ENCODE measurements around the gene CRYGS.

CRYGS gene

GRCh38 chr3:186497608-186498007 is 46.6 kb downstream of the CRYGS start:
- Histone ChIP-seq H3K27me3 (replicated peaks; ENCODE audit: insufficient read depth, low read length) (no peaks in the 10 kb centered on the region), H3K36me3 (replicated peaks; ENCODE audit: insufficient read depth, low read length) (no peaks in the 10 kb centered on the region), H2AFZ (ENCODE audit: low read length) (no peak overlapping the region), H3K9me2 (replicated peaks; ENCODE audit: insufficient read depth, low read length) (no peaks in the 10 kb centered on the region), H3K79me2 (ENCODE audit: low read length) (no peaks in the 10 kb centered on the region), H3K27ac (ENCODE audit: low read length) (no peak overlapping the region), H3K9ac (ENCODE audit: low read length) (no peak overlapping the region), H3K4me3 (ENCODE audit: low read length) (no peak overlapping the region), H3K9me3 (replicated peaks; ENCODE audit: insufficient read depth, low read length) (no peaks in the 10 kb centered on the region), H4K20me1 (ENCODE audit: insufficient read depth, low read length) (no peaks in the 10 kb centered on the region), H3K4me1 (ENCODE audit: low read length) (no peaks in the 10 kb centered on the region), H3K4me2 (ENCODE audit: low read depth, low read length) (no peak overlapping the region), H3F3A (ENCODE audit: insufficient read depth, low read length) (no peaks in the 10 kb centered on the region)
- TF ChIP-seq CTCF (IDR thresholded peaks at IDR 0.05; ENCODE audit: low read length) = no peak
- TF ChIP-seq EZH2phosphoT487 (IDR thresholded peaks at IDR 0.05; ENCODE audit: low read length) = no peak
- TF ChIP-seq EZH2 (optimal IDR thresholded peaks at IDR 0.05; ENCODE audit: low read depth, low read length) = no peak
- DNase-seq = no peak

GRCh38 chr3:186496635-186497034 is 47.5 kb downstream of the CRYGS start:
- H3K9ac ChIP-seq (ENCODE audit: low read length) = no peak overlapping the region
- TF ChIP-seq EZH2phosphoT487 (IDR thresholded peaks at IDR 0.05; ENCODE audit: low read length) (no peak), EZH2 (optimal IDR thresholded peaks at IDR 0.05; ENCODE audit: low read depth, low read length) (no peak), CTCF (IDR thresholded peaks at IDR 0.05; ENCODE audit: low read length) (no peak)
- no peak overlapping the region for H3K4me3 ChIP-seq (ENCODE audit: low read length)
- no peak overlapping the region for H2AFZ ChIP-seq (ENCODE audit: low read length)
- H3F3A ChIP-seq (ENCODE audit: insufficient read depth, low read length) = no peaks in the 10 kb centered on the region
- H3K4me1 ChIP-seq (ENCODE audit: low read length) = no peaks in the 10 kb centered on the region
- no peaks in the 10 kb centered on the region for H3K79me2 ChIP-seq (ENCODE audit: low read length)
- H3K9me3 ChIP-seq (replicated peaks; ENCODE audit: insufficient read depth, low read length) = no peaks in the 10 kb centered on the region
- no peaks in the 10 kb centered on the region for H3K36me3 ChIP-seq (replicated peaks; ENCODE audit: insufficient read depth, low read length)
- DNase-seq = no peak
- H3K27me3 ChIP-seq (replicated peaks; ENCODE audit: insufficient read depth, low read length) = no peaks in the 10 kb centered on the region
- no peak overlapping the region for H3K27ac ChIP-seq (ENCODE audit: low read length)
- no peaks in the 10 kb centered on the region for H3K9me2 ChIP-seq (replicated peaks; ENCODE audit: insufficient read depth, low read length)
- H3K4me2 ChIP-seq (ENCODE audit: low read depth, low read length) = no peak overlapping the region
- no peaks in the 10 kb centered on the region for H4K20me1 ChIP-seq (ENCODE audit: insufficient read depth, low read length)

- TF ChIP-seq EZH2 (optimal IDR thresholded peaks at IDR 0.05; ENCODE audit: low read depth, low read length) (no peak), CTCF (IDR thresholded peaks at IDR 0.05; ENCODE audit: low read length) (no peak), EZH2phosphoT487 (IDR thresholded peaks at IDR 0.05; ENCODE audit: low read length) (no peak)
- Histone ChIP-seq H3K4me2 (ENCODE audit: low read depth, low read length) (no peak overlapping the region), H3K36me3 (replicated peaks; ENCODE audit: insufficient read depth, low read length) (no peaks in the 10 kb centered on the region), H4K20me1 (ENCODE audit: insufficient read depth, low read length) (no peaks in the 10 kb centered on the region), H2AFZ (ENCODE audit: low read length) (no peak overlapping the region), H3K79me2 (ENCODE audit: low read length) (no peaks in the 10 kb centered on the region), H3K4me3 (ENCODE audit: low read length) (no peak overlapping the region), H3K9me3 (replicated peaks; ENCODE audit: insufficient read depth, low read length) (no peaks in the 10 kb centered on the region), H3K27me3 (replicated peaks; ENCODE audit: insufficient read depth, low read length) (no peaks in the 10 kb centered on the region), H3K4me1 (ENCODE audit: low read length) (no peaks in the 10 kb centered on the region), H3K9ac (ENCODE audit: low read length) (no peak overlapping the region), H3K9me2 (replicated peaks; ENCODE audit: insufficient read depth, low read length) (no peaks in the 10 kb centered on the region), H3K27ac (ENCODE audit: low read length) (no peak overlapping the region), H3F3A (ENCODE audit: insufficient read depth, low read length) (no peaks in the 10 kb centered on the region)
- DNase-seq = no peak
Measured at GRCh38 chr3:186496016-186496415, 48.2 kb downstream of the CRYGS start.

Data from MM.1S (cell line).